ENCODE data around the gene GNA12.

GRCh38 chr7:2705371-2706096 is 138.6 kb downstream of the GNA12 start:
- TF ChIP-seq CTCF (conservative IDR thresholded peaks at IDR 0.05; ENCODE audit: low read depth, low read length) (no peak), EZH2 (IDR thresholded peaks at IDR 0.05; ENCODE audit: borderline replicate concordance, low read depth, low read length, poor library complexity, severe bottlenecking) (no peak)

Measured in A673 (cell line).